ENCODE measurements around the gene SH3YL1.

Gene SH3YL1

GRCh38 chr2:253202-253638 lies 10.6 kb downstream of the SH3YL1 start:
- Histone ChIP-seq H4K20me1 (ENCODE audit: control insufficient read depth, insufficient read depth, low read depth, low read length) (no peaks in the 10 kb centered on the region), H3K27ac (ENCODE audit: low read depth, low read length) (no peak overlapping the region), H3K79me2 (ENCODE audit: control insufficient read depth, low read length) (no peaks in the 10 kb centered on the region), H3F3A (ENCODE audit: control insufficient read depth, insufficient read depth) (0 out of 2 replicates have a peak, but pooled peaks cover 3% of the 10 kb centered on the region), H3K36me3 (ENCODE audit: control insufficient read depth, low read length) (no peaks in the 10 kb centered on the region), H3K4me2 (ENCODE audit: low read length) (no peak overlapping the region), H3K4me3 (ENCODE audit: low read length) (no peak overlapping the region), H3K9me2 (replicated peaks; ENCODE audit: control insufficient read depth, low read length) (no peaks in the 10 kb centered on the region), H3K9me3 (ENCODE audit: control insufficient read depth, insufficient read depth, low read length) (peaks cover 4% of the 10 kb centered on the region; the same call in 1 of the 2 replicates), H3K27me3 (ENCODE audit: control insufficient read depth, low read length) (no peaks in the 10 kb centered on the region), H3K4me1 (ENCODE audit: control insufficient read depth, low read length) (no peaks in the 10 kb centered on the region)
- TF ChIP-seq EZH2phosphoT487 (IDR thresholded peaks at IDR 0.05; ENCODE audit: borderline replicate concordance, low read length) (no peak), CTCF (IDR thresholded peaks at IDR 0.05; ENCODE audit: low read depth, low read length, poor library complexity, severe bottlenecking) (no peak)

- Histone ChIP-seq H3K4me1 (ENCODE audit: control insufficient read depth, low read length) (no peaks in the 10 kb centered on the region), H3F3A (ENCODE audit: control insufficient read depth, insufficient read depth) (no peaks in the 10 kb centered on the region), H3K79me2 (ENCODE audit: control insufficient read depth, low read length) (no peaks in the 10 kb centered on the region), H3K4me2 (ENCODE audit: low read length) (no peak overlapping the region), H4K20me1 (ENCODE audit: control insufficient read depth, insufficient read depth, low read depth, low read length) (no peaks in the 10 kb centered on the region), H3K4me3 (ENCODE audit: low read length) (no peak overlapping the region), H3K27me3 (ENCODE audit: control insufficient read depth, low read length) (no peaks in the 10 kb centered on the region), H3K9me3 (ENCODE audit: control insufficient read depth, insufficient read depth, low read length) (no peaks in the 10 kb centered on the region), H3K9me2 (replicated peaks; ENCODE audit: control insufficient read depth, low read length) (no peaks in the 10 kb centered on the region), H3K27ac (ENCODE audit: low read depth, low read length) (no peak overlapping the region), H3K36me3 (ENCODE audit: control insufficient read depth, low read length) (no peaks in the 10 kb centered on the region; the same call in 1 of the 2 replicates)
- TF ChIP-seq EZH2phosphoT487 (IDR thresholded peaks at IDR 0.05; ENCODE audit: borderline replicate concordance, low read length) (no peak), CTCF (IDR thresholded peaks at IDR 0.05; ENCODE audit: low read depth, low read length, poor library complexity, severe bottlenecking) (no peak)
Measured at GRCh38 chr2:252001-252602, 11.7 kb downstream of the SH3YL1 start.

GRCh38 chr2:249538-250042 lies 14.2 kb downstream of the SH3YL1 start:
- H3K27me3 ChIP-seq (ENCODE audit: control insufficient read depth, low read length): no peaks in the 10 kb centered on the region
- no peaks in the 10 kb centered on the region for H3K9me3 ChIP-seq (ENCODE audit: control insufficient read depth, insufficient read depth, low read length)
- no peaks in the 10 kb centered on the region for H3K4me1 ChIP-seq (ENCODE audit: control insufficient read depth, low read length)
- H3K36me3 ChIP-seq (ENCODE audit: control insufficient read depth, low read length): no peaks in the 10 kb centered on the region; the same call in 1 of the 2 replicates
- no peaks in the 10 kb centered on the region for H3K9me2 ChIP-seq (replicated peaks; ENCODE audit: control insufficient read depth, low read length)
- no peak overlapping the region for H3K27ac ChIP-seq (ENCODE audit: low read depth, low read length)
- H3K4me3 ChIP-seq (ENCODE audit: low read length): no peak overlapping the region
- TF ChIP-seq CTCF (IDR thresholded peaks at IDR 0.05; ENCODE audit: low read depth, low read length, poor library complexity, severe bottlenecking) (no peak), EZH2phosphoT487 (IDR thresholded peaks at IDR 0.05; ENCODE audit: borderline replicate concordance, low read length) (no peak)
- no peaks in the 10 kb centered on the region for H3K79me2 ChIP-seq (ENCODE audit: control insufficient read depth, low read length)
- H3K4me2 ChIP-seq (ENCODE audit: low read length): no peak overlapping the region
- H3F3A ChIP-seq (ENCODE audit: control insufficient read depth, insufficient read depth): no peaks in the 10 kb centered on the region
- no peaks in the 10 kb centered on the region for H4K20me1 ChIP-seq (ENCODE audit: control insufficient read depth, insufficient read depth, low read depth, low read length)
